Activated T-helper 2 cell treated with anti-CD3 and anti-CD28 coated beads, Interferon-gamma antibody, Interleukin-2, Interleukin-4, amounts not matched to agents 10 μg/mL and 5 μg/mL and 100 μg/mL, durations not matched to agents 14 hours and 24 hours and 36 hours (primary cell): ENCODE data around the gene S100A9. TPM values are rescaled to one million over a fixed set of nuclear protein-coding genes. Genes with fewer than 3 reads are reported as not detected.

Experiments used
- DNase-seq: peaks from one replicate; pipeline ENCODE4 v3.0.0; 2021; ENCODE audit warnings: low spot score
- H3K27ac Mint-ChIP-seq: one replicate; pipeline ENCODE4 v1.8.0; 2021; ENCODE audit warnings: mixed read lengths
- H3K27me3 Mint-ChIP-seq: one replicate; pipeline ENCODE4 v1.8.0; 2021; ENCODE audit warnings: low read depth, mixed read lengths
- H3K36me3 Mint-ChIP-seq: one replicate; pipeline ENCODE4 v1.8.0; 2021; ENCODE audit warnings: low read depth, mixed read lengths
- H3K4me1 Mint-ChIP-seq: one replicate; pipeline ENCODE4 v1.8.0; 2021; ENCODE audit warnings: low read depth, mixed read lengths
- H3K4me3 Mint-ChIP-seq: one replicate; pipeline ENCODE4 v1.8.0; 2021; ENCODE audit warnings: low read depth, mild to moderate bottlenecking, moderate library complexity, mixed read lengths
- H3K9me3 Mint-ChIP-seq: one replicate; pipeline ENCODE4 v1.8.0; 2021; ENCODE audit warnings: mixed read lengths
- intact Hi-C: fragments of 100-400 bp; cut with micrococcal nuclease; formaldehyde crosslinking; loops from one replicate; pipeline ENCODE4 v1.15.1; 2023
- total RNA-seq: library from RNA; stranded (reverse); gene quantifications from 2 replicates; pipeline ENCODE4 v1.2.3, GENCODE V29; 2022

Gene S100A9
- total RNA-seq, 1 donor from 2014 or later, result not detected

- no peak for DNase-seq
- peaks cover 4% of the 10 kb centered on the region for H3K4me1 Mint-ChIP-seq
- no peaks in the 10 kb centered on the region for H3K9me3 Mint-ChIP-seq
- no peak within 1 kb of the TSS for H3K27ac Mint-ChIP-seq
- H3K4me3 Mint-ChIP-seq, result no peak within 1 kb of the TSS
- intact Hi-C loops, result no loop called here
- no peaks in the 10 kb centered on the region for H3K36me3 Mint-ChIP-seq
- H3K27me3 Mint-ChIP-seq, result peaks cover 2% of the 10 kb centered on the region
These were observed 33.5 kb downstream of the S100A9 start, which contains the start of gene S100A8 for GRCh38 chr1:153390938-153391710. Gene S100A8 (minus strand): TSS chr1:153391073. CDS start chr1:153390535, 538 bp downstream.

DNA sequence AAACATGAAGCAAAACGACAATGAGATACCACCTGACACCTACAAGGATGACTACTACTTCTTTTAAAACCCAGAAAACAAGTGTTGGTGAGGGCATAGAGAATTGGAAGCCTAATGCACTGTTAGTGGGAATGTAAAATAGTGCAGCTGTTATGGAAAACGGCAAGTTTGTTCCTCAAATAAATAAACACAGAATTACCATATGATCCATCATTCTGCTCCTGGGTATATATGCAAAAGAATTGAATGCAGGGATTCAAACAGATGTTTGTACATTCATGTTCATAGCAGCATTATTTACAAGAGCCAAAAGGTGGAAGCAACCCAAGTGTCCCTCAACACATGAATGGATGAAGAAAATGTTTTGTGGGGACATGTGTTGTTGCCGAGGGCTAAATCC lies 34.6 kb downstream of the S100A9 start:
- Mint-ChIP-seq H3K36me3 (no peaks in the 10 kb centered on the region), H3K4me3 (no peak overlapping the region), H3K27ac (no peak overlapping the region), H3K27me3 (no peaks in the 10 kb centered on the region), H3K9me3 (no peaks in the 10 kb centered on the region), H3K4me1 (no peaks in the 10 kb centered on the region)
- intact Hi-C loops, result no loop called here
- no peak for DNase-seq

DNA sequence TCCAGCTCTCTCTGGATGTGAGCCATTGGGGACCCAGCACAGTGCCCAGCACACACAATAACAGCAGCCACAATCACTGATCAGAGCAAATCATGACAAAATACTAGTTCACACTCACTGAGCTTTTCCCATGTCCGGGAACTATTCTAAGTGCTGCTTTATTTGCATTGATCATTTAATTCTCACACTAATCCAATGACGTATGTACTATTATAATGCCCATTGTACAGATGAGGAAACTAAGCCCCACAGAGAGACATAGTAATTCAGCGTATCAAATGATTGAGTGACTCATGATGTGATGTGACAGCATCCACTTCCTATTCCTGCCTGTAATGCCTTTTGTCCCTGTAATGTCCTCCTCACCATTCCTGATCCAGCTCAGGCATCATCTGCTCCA lies 35.2 kb downstream of the S100A9 start:
- intact Hi-C loops, result no loop called here
- Mint-ChIP-seq H3K27me3 (no peaks in the 10 kb centered on the region), H3K9me3 (no peaks in the 10 kb centered on the region), H3K27ac (no peak overlapping the region), H3K4me1 (no peaks in the 10 kb centered on the region), H3K36me3 (no peaks in the 10 kb centered on the region), H3K4me3 (no peak overlapping the region)
- DNase-seq, result no peak

- no peak overlapping the region for H3K4me3 Mint-ChIP-seq
- H3K27me3 Mint-ChIP-seq, result no peaks in the 10 kb centered on the region
- no peaks in the 10 kb centered on the region for H3K9me3 Mint-ChIP-seq
- intact Hi-C loops, result no loop called here
- H3K36me3 Mint-ChIP-seq, result no peaks in the 10 kb centered on the region
- no peak overlapping the region for H3K27ac Mint-ChIP-seq
- DNase-seq, result no peak
- no peaks in the 10 kb centered on the region for H3K4me1 Mint-ChIP-seq
These were observed 36.3 kb downstream of the S100A9 start for GRCh38 chr1:153393926-153394325.

DNA sequence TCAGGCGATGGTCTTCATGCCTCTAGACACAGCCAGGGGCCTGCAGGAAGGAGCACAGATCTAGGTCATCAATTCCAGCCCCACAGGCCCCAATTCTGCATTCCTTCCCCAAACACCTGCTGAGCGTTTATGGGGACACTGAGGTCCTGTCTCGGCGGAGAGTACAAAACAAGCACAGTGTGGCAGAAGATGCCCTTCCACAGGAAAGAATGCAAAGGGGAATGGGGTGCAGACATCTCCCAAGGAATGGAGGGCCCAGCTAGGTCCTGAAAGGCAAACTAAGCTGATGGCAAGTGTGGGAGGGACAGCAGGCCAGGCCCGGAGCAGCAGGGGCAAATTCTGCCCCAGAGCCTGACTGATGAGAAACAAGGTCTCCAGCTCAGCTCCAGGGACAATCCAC lies 36.7 kb downstream of the S100A9 start:
- intact Hi-C loops, result no loop called here
- Mint-ChIP-seq H3K4me3 (no peak overlapping the region), H3K9me3 (no peaks in the 10 kb centered on the region), H3K27me3 (no peaks in the 10 kb centered on the region), H3K36me3 (no peaks in the 10 kb centered on the region), H3K4me1 (no peaks in the 10 kb centered on the region), H3K27ac (no peak overlapping the region)
- no peak for DNase-seq

GRCh38 chr1:153395136-153395685 lies 37.6 kb downstream of the S100A9 start:
- intact Hi-C loops, result no loop called here
- no peak overlapping the region for H3K4me3 Mint-ChIP-seq
- no peak overlapping the region for H3K27ac Mint-ChIP-seq
- no peaks in the 10 kb centered on the region for H3K9me3 Mint-ChIP-seq
- H3K27me3 Mint-ChIP-seq, result no peaks in the 10 kb centered on the region
- H3K4me1 Mint-ChIP-seq, result no peaks in the 10 kb centered on the region
- no peaks in the 10 kb centered on the region for H3K36me3 Mint-ChIP-seq
- DNase-seq, result no peak

DNA sequence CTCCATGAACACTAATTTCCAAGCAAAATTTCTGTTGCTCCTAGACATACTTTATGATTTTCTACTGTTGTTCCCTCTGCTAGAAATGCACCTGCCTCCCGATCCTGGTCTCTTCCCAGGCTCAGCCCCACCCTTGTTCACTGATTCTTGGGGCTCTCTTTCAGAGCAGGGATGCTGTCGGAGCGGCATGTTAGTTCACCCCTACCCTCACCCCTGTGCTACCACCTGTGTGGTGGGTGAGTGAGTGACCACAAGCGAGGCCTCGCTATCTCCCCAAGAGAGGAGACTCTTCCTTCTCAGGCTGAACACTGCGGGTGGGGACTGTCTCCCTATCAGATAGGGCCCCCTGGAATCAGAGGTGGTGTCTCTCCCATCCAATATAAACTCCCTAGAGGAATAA lies 38.1 kb downstream of the S100A9 start:
- H3K27ac Mint-ChIP-seq, result no peak overlapping the region
- H3K4me1 Mint-ChIP-seq, result no peaks in the 10 kb centered on the region
- H3K4me3 Mint-ChIP-seq, result no peak overlapping the region
- no peaks in the 10 kb centered on the region for H3K27me3 Mint-ChIP-seq
- no peak for DNase-seq
- H3K36me3 Mint-ChIP-seq, result no peaks in the 10 kb centered on the region
- H3K9me3 Mint-ChIP-seq, result no peaks in the 10 kb centered on the region
- intact Hi-C loops, result no loop called here

GRCh38 chr1:153396461-153396860 lies 38.8 kb downstream of the S100A9 start:
- intact Hi-C loops, result no loop called here
- no peak for DNase-seq
- Mint-ChIP-seq H3K9me3 (no peaks in the 10 kb centered on the region), H3K4me1 (no peaks in the 10 kb centered on the region), H3K4me3 (no peak overlapping the region), H3K27ac (no peak overlapping the region), H3K36me3 (no peaks in the 10 kb centered on the region), H3K27me3 (no peaks in the 10 kb centered on the region)

DNA sequence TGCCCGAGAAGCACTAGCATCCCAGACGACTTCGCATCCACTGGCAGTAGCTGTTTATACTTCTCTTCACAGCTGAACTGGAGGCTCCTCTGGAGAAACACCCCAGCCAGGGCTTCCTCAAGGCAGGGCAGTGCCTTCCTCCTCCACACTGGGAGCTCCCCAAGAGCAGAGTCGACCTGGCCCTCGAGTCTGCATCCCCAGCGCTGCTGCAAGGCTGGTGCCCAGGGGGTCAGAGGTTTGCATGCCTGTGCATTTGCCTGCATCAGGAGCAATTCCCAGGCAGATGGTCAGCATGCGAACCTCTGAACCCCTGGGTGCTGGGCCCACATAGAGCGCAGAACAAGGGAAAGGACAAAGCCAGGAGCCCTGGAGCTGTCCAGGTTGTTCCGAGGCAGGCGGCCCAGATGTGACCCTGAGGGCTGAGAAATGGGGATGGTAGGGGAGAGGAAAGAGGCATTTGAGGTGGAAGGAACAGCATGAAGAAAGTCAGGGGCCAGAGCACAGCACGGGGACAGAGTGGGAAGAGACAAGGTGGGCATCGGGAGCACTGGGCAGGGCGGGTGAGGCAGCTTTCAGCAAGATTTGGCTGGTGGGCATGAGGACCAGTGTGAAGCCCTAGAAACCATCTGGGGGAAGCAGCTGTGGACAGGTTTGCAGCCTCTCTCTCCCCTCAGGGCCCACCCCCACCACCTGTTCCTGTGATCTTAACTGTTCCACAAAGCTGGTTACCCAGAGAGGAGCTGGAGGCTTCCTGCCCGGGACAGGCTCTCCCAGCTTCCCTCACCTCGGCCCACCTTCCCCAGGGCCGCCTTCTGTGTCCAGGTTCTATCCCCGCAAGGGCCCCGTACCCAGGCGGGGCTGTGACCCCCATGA lies 39.6 kb downstream of the S100A9 start:
- Mint-ChIP-seq H3K4me1 (no peaks in the 10 kb centered on the region), H3K27ac (no peak overlapping the region), H3K4me3 (no peak overlapping the region), H3K27me3 (no peaks in the 10 kb centered on the region), H3K9me3 (no peaks in the 10 kb centered on the region), H3K36me3 (no peaks in the 10 kb centered on the region)
- no peak for DNase-seq
- intact Hi-C loops, result no loop called here

- no peaks in the 10 kb centered on the region for H3K36me3 Mint-ChIP-seq
- no peaks in the 10 kb centered on the region for H3K27me3 Mint-ChIP-seq
- H3K4me3 Mint-ChIP-seq, result no peak overlapping the region
- H3K4me1 Mint-ChIP-seq, result no peaks in the 10 kb centered on the region
- no peaks in the 10 kb centered on the region for H3K9me3 Mint-ChIP-seq
- intact Hi-C loops, result no loop called here
- H3K27ac Mint-ChIP-seq, result no peak overlapping the region
- DNase-seq, result no peak
These were observed 40.4 kb downstream of the S100A9 start for GRCh38 chr1:153397924-153398651.

GRCh38 chr1:153399401-153400055 lies 41.9 kb downstream of the S100A9 start:
- Mint-ChIP-seq H3K4me1 (peaks cover under 1% of the 10 kb centered on the region), H3K9me3 (no peaks in the 10 kb centered on the region), H3K27ac (no peak overlapping the region), H3K4me3 (no peak overlapping the region), H3K27me3 (peaks cover under 1% of the 10 kb centered on the region), H3K36me3 (no peaks in the 10 kb centered on the region)
- DNase-seq, result no peak
- intact Hi-C loops, result loop anchor here (10.0 kb wide), 1 partner anchor 45 kb away; the partner anchor contains the start of gene S100A9

GRCh38 chr1:153400244-153400643 lies 42.6 kb downstream of the S100A9 start:
- no peak overlapping the region for H3K4me3 Mint-ChIP-seq
- peaks cover 3% of the 10 kb centered on the region for H3K4me1 Mint-ChIP-seq
- no peaks in the 10 kb centered on the region for H3K36me3 Mint-ChIP-seq
- no peak overlapping the region for H3K27ac Mint-ChIP-seq
- intact Hi-C loops, result loop anchor here (10.0 kb wide), 1 partner anchor 45 kb away; the partner anchor contains the start of gene S100A9
- H3K27me3 Mint-ChIP-seq, result peaks cover 3% of the 10 kb centered on the region
- no peak for DNase-seq
- H3K9me3 Mint-ChIP-seq, result no peaks in the 10 kb centered on the region
